Thoracic aorta (tissue), 2 donors: Measurements from ENCODE around the gene ZFHX2. TPM values are rescaled to one million over a fixed set of nuclear protein-coding genes. Genes with fewer than 3 reads are reported as not detected.
A peak's percentile ranks its signal among the peaks of the same experiment; 100 is the strongest.

ENCODE experiments used
- ATAC-seq: fragments of 150-250 bp; one replicate; pipeline ENCODE4 v1.8.0; 2017; ENCODE audit warnings: low read depth; ENCODE audit not compliant: insufficient number of reproducible peaks, low FRiP score
- DNase-seq: peaks from one replicate; pipeline ENCODE4 v3.0.0-alpha.2; 2020; ENCODE audit warnings: low spot score
- H3K27ac ChIP-seq, 2 donors: fragments of 200-600 bp; sonication (generic); 1 replicate in 1 of 2; 2 replicates in 1 of 2; pipeline ENCODE4 v1.5.1; 2016; ENCODE audit warnings: mild to moderate bottlenecking in 2 of 2, moderate library complexity in 2 of 2
- H3K27me3 ChIP-seq: fragments of 200-600 bp; sonication (generic); replicated peaks from 2 replicates; pipeline ENCODE4 v1.6.0; 2016; ENCODE audit warnings: mild to moderate bottlenecking; ENCODE audit not compliant: insufficient read depth
- H3K36me3 ChIP-seq: fragments of 200-600 bp; sonication (generic); one replicate; pipeline ENCODE4 v1.5.1; 2016
- H3K4me1 ChIP-seq, 2 donors: fragments of 200-600 bp; sonication (generic); 1 replicate in 1 of 2; 2 replicates in 1 of 2; pipeline versions ENCODE4 v1.5.1 to v1.6.0; 2016; ENCODE audit warnings: low read depth in 2 of 2, mild to moderate bottlenecking in 1 of 2; ENCODE audit not compliant: control insufficient read depth in 1 of 2
- H3K4me3 ChIP-seq: fragments of 200-600 bp; sonication (generic); 2 replicates; pipeline ENCODE4 v1.5.1; 2016; ENCODE audit warnings: mild to moderate bottlenecking
- H3K9me3 ChIP-seq: fragments of 200-600 bp; sonication (generic); 2 replicates; pipeline ENCODE4 v1.5.1; 2016
- CTCF ChIP-seq: fragments of 200-600 bp; sonication (generic); IDR thresholded peaks from one replicate; pipeline ENCODE4 v1.5.1; 2019; ENCODE audit warnings: antibody characterized with exemption
- total RNA-seq, 2 donors: library from RNA; depleted of rRNA; stranded (reverse); fragments of >200 nt; gene quantifications; one replicate each; pipeline versions ENCODE4 v1.1.0 to v1.2.3, GENCODE V29; 2016

ZFHX2 gene
- total RNA-seq, 2 donors from 2014 or later = 0.49 to 1.5 TPM

GRCh38 chr14:23561873-23562821 lies 10.6 kb upstream of the ZFHX2 start:
- ATAC-seq = no peak
- Histone ChIP-seq H3K27me3 (no peaks in the 10 kb centered on the region), H3K4me1 (peaks cover 3 to 14% of the 10 kb centered on the region in 2 donors), H3K27ac (no peak overlapping the region), H3K4me3 (no peak overlapping the region), H3K36me3 (peaks cover 6% of the 10 kb centered on the region), H3K9me3 (no peaks in the 10 kb centered on the region)
- no peak for DNase-seq
- TF ChIP-seq CTCF = no peak

GRCh38 chr14:23561259-23561658 lies 9.7 kb upstream of the ZFHX2 start:
- ATAC-seq (no peak), DNase-seq (no peak)
- TF ChIP-seq CTCF = no peak
- Histone ChIP-seq H3K27me3 (no peaks in the 10 kb centered on the region), H3K36me3 (peaks cover 6% of the 10 kb centered on the region), H3K4me1 (peaks cover 9 to 14% of the 10 kb centered on the region in 2 donors), H3K27ac (no peak overlapping the region), H3K4me3 (no peak overlapping the region), H3K9me3 (no peaks in the 10 kb centered on the region)

GRCh38 chr14:23559926-23560520 lies 8.5 kb upstream of the ZFHX2 start:
- no peak overlapping the region for H3K4me3 ChIP-seq
- no peaks in the 10 kb centered on the region for H3K27me3 ChIP-seq
- H3K27ac ChIP-seq = no peak overlapping the region
- no peaks in the 10 kb centered on the region for H3K9me3 ChIP-seq
- TF ChIP-seq CTCF = no peak
- ATAC-seq (no peak), DNase-seq (no peak)
- peaks cover 6% of the 10 kb centered on the region for H3K36me3 ChIP-seq
- peaks cover 9 to 17% of the 10 kb centered on the region in 2 donors for H3K4me1 ChIP-seq

GRCh38 chr14:23559010-23559925 lies 7.7 kb upstream of the ZFHX2 start:
- TF ChIP-seq CTCF = peak; percentile 83
- Histone ChIP-seq H3K27me3 (no peaks in the 10 kb centered on the region), H3K4me1 (peaks cover 9 to 20% of the 10 kb centered on the region in 2 donors), H3K27ac (no peak overlapping the region), H3K4me3 (no peak overlapping the region), H3K9me3 (no peaks in the 10 kb centered on the region), H3K36me3 (peaks cover 6% of the 10 kb centered on the region)
- ATAC-seq (no peak), DNase-seq (no peak)
